GM19463 (cell line): ENCODE results near the gene PHACTR3.

ENCODE experiments used
- ATAC-seq: cut with Tn5 transposase; IDR thresholded peaks from one replicate; pipeline ENCODE4 v1.9.1; 2021; ENCODE audit warnings: mild to moderate bottlenecking, moderate library complexity; ENCODE audit not compliant: unreplicated experiment

PHACTR3 gene

GRCh38 chr20:59823030-59823423, 218.7 kb downstream of the PHACTR3 start:
- no peak for ATAC-seq

GRCh38 chr20:59823491-59824259, 219.3 kb downstream of the PHACTR3 start:
- no peak for ATAC-seq

- no peak for ATAC-seq
These were observed 220.6 kb downstream of the PHACTR3 start for GRCh38 chr20:59824711-59825562.

- no peak for ATAC-seq
These were observed 221.2 kb downstream of the PHACTR3 start for GRCh38 chr20:59825563-59825920.

GRCh38 chr20:59825944-59826759, 221.8 kb downstream of the PHACTR3 start:
- ATAC-seq: no peak

- ATAC-seq: no peak
These were observed 223.1 kb downstream of the PHACTR3 start for GRCh38 chr20:59827138-59828056.

GRCh38 chr20:59828125-59829053, 224.0 kb downstream of the PHACTR3 start:
- ATAC-seq: no peak

GRCh38 chr20:59829054-59829785, 224.9 kb downstream of the PHACTR3 start:
- no peak for ATAC-seq

- ATAC-seq: no peak
These were observed 225.7 kb downstream of the PHACTR3 start for GRCh38 chr20:59829786-59830664.

GRCh38 chr20:59830665-59831023, 226.3 kb downstream of the PHACTR3 start:
- ATAC-seq: no peak

GRCh38 chr20:59831024-59831915, 226.9 kb downstream of the PHACTR3 start:
- ATAC-seq: no peak

- no peak for ATAC-seq
These were observed 227.6 kb downstream of the PHACTR3 start for GRCh38 chr20:59831916-59832270.

- ATAC-seq: no peak
These were observed 228.3 kb downstream of the PHACTR3 start for GRCh38 chr20:59832406-59833363.

- no peak for ATAC-seq
These were observed 230.7 kb downstream of the PHACTR3 start for GRCh38 chr20:59835057-59835447.
